ENCODE data around the gene DDX25.

The DDX25 gene

DNA sequence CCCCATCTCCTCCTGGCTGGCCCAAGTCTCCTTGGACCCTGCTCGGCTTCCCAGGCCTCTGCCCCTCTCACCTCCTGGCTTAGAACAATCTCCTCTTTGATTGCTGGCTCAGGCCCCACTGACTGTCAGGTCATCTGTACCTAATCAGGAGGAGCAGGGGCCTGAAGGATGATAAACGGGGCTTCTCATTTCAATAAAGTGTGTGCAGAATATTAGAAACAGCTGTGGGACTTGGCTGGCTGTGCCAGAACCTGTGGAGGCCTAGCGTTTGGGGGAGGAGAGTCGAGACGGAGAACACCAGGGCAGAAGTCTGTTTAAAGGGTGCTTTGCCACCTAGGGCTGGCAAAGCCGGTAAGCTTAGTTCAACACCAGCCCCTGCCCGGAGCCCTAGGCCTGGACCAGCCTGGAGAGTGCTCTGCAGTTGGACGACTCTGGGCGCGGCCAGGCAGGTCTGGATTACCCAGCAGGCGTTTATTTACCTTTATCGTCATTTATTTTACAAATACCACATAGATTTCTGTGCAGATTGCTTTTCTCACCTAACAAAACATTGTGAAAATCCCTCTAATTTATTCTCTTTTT, 31.4 kb downstream of the DDX25 start:
- no peak for DNase-seq (ENCODE audit: low spot score)

DNA sequence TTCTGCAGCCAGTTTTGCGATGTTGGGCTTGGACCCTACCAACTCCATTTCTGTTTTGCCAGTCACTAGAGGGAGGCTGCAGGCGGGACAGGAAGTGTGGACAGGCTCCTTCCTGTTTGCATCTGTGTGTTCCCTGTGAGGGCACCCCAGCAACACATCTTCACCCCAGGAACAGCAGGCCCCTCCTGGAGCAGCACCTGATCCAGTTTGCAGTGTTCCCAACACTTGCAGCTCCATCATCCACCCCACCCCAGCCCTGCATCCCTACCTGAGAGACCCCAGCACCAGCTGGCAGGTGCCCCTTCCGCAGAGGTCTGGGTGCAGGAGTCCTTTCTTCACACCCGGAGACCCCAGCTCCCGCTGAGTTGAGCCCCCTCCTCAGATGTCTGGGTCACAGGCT, 34.1 kb downstream of the DDX25 start:
- DNase-seq (ENCODE audit: low spot score), result no peak

DNA sequence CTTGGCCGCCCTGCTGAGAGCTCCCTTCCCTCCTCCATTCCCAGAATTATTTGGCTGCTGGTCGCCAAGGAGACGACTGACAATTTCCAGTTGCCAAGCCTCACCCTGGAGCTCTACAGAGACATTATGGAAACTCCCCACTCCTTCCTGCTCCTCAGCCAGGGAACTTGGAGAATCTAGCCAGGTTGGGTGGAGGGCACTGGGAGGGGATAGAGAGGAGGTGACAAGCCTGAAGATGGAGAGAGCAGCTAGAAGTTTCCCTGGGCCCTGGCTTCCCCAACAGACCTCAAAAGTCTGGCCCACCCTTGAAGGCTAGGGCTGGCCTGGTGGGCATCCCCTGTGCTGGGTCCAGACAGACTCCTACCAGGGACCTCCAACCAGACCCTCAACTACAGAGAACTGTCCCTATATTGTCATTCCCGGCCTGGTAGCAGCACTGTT, 34.8 kb downstream of the DDX25 start:
- no peak for DNase-seq (ENCODE audit: low spot score)

DNA sequence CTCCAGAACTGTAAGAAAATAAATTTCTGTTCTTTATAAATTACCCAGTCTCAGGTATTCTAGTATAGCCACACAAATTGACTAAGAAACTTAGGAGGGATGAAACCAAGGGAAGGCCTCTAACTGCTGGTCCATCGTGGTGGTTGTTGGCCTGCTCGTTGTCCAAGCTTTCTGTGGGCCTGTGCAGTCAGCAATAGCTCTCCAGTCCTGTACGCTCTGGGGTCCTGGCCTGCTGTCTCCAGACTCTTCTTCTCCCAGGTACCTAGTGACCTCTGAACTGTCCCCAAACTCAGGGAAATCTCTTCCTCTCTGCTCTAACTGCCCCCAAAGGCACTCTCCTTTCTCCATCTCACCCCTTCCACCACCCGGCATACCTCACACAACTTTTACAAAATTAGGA, 35.8 kb downstream of the DDX25 start:
- no peak for DNase-seq (ENCODE audit: low spot score)

DNA sequence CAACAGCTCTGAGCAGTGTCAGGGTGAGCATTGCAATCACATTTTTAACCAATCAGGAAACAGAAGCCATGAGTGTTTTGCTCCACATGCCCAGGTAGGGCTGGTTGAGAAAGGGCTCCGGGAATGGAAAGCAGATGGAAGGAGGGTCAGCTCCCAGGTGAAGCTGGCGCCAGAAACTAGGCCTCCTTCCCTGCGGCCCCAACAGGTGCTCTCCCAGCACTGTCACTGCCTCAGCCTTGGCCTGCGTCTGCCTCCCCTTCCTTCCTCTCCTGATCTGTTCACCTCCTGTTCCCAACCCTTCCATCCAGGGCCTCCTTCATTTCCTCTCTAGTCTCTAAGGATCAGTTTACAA, 36.9 kb downstream of the DDX25 start:
- no peak for DNase-seq (ENCODE audit: low spot score)

DNA sequence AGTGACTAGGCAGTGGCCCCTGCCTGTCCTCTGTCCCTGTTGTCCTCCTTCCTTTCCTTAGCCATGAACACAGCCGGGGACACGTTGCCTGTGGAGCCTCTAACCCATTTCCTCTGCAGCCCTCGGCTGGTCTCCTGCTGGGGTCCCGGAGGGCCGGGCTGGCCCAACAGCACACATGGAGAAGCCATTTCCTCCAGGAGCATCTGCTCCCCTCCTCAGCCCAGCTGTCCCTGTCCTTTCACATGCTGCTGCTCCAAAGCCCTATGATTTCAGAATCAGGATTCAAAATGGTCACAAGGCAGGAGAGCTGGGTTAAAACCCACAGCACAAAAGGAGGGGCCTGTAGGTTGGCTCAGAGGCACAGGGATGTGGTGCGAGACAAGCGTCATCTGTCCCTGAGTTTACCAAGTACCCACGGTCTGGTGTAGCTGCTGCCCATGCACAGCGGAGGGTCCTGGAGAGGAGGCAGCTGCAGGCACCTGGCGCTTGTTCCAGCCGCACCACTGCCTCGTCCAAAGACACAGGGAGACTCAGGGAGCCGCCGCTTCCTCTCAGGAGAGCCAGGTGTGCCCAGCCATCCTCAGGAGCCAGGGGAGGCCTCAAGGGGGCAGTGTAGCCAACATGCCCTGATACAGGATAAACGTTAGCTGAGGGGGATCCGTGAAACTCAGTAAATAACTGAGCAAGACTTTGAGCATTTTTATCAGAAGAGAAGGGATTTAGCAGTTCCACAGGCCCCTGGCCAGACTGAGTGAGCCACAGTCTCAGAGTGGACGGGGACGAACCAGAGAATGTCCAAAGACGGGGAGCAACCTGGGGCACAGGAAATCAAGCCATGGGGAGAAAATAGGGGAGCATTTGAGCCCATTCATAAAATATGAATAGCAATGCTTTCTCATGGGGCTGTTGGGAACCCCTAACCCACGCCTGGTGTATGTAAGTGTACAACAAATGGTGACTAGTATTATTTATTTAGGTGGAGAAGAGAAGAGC, 37.6 kb downstream of the DDX25 start:
- peak; percentile 51 for DNase-seq (ENCODE audit: low spot score)

DNA sequence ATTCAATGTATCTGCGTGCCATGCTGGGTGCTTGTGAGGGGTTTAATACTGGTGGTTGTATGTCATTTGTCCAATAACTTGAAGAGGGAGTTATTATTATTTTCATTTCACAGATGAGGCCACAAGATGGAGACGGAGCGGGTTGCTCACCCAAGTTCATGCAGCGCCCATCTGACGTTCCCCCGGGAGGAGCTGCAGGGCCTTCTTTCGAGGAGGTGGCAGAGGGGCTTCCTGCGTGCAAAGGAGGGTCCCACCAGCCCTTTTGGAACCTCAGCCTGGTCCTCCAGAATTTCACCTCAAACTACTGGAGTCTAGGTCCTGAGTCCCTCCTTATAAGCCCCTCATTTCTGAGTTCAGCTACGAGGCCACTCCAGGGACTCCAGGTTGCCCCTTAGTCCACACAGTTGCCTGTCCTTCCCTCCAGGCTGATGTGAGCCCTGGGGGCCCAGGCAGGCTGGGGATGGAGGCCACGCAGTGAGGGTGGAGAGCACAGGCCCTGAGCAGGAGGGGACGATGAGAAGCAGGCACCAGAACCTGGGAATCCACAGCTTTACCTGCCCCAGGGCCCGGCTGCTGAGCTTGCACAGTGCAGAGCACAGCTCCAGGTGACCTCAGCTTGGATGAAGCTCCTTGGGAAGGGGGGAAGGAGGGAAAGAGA, 38.6 kb downstream of the DDX25 start:
- DNase-seq (ENCODE audit: low spot score), result no peak

DNA sequence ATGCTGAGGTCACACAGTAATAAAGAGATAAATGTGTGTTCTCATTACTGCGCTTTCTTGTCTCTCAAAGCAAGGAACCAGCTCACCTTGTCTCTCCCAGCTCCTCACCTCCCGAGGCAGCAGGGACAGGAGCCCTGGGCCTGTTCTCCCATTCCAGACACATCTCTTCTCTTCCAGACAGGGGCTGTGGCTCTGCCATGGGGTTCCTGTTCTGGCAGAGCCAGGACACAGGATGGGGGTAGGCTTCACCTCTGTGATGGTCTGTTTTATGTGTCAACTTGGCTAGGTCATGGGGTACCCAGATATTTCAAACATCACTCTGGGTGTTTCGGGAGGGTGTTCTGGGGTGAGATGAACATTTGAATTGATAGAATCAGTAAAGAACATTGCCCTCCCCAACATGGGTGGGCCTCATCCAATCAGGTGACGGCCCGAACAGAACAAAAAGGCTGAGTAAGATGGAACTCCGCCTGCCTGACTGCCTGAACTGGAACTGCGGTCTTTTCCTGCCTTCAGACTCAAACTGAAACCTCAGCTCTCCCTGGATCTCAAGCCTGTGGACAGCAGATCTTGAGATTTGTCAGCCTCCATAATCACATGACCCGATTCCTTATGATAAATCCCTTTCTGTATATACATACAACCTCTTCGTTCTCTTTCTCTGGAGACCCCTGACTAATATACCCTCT, 39.5 kb downstream of the DDX25 start:
- DNase-seq (ENCODE audit: low spot score), result no peak

DNA sequence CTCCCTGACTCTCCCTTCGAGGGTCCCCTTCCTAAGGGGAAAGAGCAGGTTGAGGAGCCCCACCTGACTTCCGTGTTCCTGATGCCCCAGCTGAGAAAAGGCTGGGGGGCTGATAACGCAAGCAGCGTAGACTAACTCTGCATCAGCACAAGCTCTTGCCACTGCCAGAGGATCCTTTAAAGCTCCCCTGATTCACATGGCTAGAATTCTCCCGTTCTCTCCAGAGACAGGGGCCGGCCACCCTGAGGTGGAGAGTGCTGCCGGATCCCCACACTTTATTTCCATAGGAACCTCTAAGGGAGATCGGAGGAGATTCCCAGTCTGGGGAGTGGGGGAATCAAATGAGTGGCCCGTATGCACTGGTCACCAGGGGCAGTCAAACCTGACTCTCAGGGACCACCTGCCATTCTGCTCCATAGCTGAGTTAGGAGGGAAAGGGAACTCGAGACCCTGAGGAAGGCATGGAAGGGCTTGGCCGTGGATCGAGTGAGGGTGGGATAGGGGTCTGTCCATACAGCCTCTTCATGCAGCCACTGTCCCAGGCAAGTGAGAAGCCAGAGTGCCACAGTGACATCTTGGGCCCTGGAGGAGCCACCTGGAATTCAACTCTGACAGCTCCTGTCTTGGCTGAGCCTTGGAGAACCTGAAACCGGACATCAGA, 40.2 kb downstream of the DDX25 start:
- no peak for DNase-seq (ENCODE audit: low spot score)

DNA sequence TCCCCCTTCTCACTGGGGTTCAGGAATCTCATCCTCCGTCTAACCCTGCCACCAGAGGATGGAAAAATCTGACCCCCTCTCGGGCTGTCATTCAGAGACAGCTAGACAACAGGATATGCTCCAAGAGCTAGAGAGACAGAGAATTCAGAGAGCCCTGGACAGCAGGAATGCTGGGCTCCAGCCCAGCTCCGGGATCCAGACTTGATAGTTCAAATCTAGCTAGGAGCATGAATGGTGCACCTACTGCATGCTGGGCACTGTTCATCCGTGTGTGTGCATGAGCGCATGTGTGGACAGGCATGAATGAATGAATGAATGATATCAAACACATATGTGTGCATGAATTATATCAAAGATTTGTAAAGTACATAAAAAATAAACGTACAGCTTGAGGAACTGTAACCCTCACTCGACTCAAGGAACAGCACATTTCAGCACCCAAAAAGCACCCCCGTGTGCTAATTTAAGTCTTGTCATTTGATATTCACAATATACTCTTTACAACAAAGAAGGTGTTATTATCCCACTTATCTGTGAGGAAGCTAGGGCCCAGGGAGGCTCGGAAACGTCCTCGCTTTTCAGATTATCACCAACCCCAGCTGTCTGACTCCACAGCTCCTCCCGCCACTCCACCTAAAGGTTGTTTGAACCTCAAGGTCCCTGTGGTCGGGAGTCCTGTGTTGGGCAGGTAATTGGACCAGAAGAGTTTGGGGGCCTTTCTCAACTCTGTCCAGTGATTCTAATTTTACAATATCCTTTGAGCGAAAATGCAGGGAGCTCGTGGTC, 40.9 kb downstream of the DDX25 start:
- DNase-seq (ENCODE audit: low spot score), result no peak

DNA sequence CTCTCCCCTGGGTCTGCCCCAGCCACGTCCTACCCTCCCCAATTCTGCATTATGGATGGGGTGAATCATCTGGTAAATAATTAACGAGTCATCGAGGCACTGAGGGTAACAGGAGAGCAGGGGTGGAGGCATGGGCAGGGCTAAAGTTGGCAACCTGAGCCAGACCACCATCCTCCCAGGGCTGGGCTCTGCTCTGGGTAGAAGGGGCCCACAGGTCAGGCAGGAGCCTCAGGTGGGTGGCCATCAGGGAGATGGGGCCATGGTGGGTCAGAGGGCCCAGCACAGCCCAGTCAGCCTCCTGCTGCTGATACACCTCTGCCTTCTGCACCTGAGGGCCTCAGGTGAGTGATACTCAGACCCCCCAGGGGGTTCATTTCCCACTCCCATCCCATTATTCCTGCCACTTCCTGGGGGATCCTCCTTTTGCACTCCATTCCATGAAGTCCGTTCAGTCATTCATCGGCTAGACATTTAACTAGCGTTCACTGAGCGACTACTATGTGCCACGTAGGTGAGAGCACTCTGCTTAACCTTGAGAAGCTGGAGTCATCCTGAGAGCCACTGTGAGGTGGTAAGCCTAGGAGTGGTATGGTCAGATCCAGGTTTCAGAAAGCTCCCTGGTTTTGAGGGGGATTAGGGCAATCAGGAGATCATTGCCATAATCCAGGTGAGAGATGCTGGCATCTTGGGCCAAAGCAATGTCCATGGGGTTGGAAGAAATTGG, 41.7 kb downstream of the DDX25 start, which contains the start of gene VSIG10L2:
TSS of gene VSIG10L2 (plus strand) at position 248 of the 724 bp plus-strand sequence. CDS start at position 260, 12 bp downstream.
- DNase-seq (ENCODE audit: low spot score), result no peak

DNA sequence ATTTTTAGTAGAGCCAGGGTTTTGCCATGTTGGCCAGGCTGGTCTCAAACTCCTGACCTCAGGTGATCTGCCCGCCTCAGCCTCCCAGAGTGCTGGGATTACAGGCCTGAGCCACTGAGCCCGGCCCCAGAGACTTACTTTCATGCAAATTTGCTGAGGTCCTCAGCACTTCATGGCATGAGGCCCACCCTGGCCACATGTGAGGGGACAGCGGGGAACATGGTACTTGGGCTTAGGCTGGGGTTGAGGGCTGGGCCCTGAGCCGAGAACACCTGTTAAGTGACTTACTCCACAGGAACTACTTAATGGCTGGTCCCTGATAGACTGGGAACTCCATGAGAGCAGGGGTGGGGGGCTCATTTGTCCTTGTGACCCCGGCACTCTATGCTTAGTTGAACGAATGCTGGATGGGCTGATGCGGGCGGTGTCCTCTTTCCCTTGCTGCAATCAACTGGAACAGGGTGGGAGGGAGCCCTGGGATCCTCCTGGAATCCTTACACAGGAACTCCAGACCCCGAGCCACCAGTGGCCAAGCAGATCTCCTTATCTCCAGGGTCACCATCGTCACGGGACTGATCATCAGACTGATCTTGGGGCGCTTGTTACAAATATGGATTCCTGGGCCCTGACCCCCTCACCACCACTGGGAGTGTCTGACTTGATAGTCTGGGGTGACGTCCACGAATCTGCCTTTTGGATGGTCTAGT, 42.6 kb downstream of the DDX25 start:
- no peak for DNase-seq (ENCODE audit: low spot score)

DNA sequence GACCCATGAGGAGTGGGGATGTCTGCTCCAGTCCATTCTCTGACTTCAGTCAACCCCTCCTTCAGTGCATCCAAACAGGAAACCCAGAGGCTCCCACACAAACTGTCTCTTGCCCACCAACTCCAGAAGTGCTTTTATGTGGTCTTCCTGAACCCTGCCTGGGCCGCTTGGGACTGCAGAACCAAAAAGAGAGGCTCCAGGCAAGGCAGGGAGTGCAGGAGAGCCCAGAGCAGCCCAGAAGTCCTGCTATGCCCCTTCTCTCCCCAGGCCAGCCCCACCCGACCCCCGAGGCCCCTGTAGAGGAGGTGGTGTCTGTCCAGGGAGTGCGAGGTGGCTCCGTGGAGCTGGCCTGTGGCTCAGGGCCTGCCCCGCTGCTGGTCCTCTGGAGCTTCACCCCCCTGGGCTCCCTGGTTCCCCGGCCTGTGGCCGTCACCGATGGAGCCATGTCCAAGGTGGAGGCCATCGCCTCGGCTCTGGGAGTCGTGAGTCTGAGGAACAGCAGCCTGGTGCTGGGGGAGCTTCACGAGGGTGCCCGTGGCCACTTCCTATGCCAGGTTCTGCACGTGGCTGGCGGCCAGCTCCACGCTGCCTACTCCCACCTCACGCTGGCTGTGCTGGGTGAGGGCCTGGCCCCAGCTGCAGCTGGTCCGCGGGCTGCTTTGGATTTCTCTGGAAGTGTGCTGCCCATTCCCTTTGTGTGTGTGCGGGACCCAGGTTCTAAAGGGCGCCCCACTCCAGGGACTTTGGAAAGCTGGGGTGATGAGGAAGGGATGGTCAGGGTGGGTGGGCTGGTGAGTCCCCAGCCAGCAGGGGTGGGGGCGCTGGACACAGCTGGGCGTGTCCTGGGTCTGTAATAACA, 43.3 kb downstream of the DDX25 start:
- no peak for DNase-seq (ENCODE audit: low spot score)

DNA sequence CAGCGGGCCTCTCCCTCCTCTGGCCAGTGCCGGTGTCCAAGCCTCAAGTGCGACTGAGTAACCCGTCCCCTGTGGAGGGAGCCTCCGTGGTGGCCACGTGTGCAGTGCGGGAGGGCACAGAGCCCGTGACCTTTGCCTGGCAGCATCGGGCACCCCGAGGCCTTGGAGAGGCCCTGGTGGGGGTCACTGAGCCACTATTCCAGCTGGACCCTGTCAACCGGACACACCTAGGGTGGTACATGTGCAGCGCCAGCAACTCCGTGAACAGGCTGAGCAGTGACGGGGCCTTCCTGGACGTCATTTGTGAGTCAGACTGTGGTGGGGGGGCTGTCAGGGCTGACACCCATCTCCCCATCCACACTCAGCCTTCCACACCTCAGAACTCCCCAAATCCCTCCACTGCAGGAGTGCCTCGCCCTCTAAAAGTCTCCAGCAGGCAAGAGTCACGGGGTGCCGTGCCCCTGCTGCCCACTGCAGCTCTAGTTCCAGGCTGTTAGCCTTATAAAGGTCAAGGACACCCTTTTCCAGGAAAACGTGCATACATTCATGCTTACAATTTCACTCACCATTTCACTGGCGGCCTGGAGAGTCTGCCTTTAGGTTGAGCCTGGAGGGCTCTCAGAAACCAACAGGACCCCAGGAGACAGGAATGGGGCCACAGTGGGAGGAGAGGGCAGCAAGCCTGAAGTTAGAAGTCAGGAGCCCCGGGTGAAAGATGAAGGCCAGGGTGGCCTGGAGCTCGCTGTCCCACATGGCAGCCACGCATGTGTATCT, 44.2 kb downstream of the DDX25 start:
- no peak for DNase-seq (ENCODE audit: low spot score)

DNA sequence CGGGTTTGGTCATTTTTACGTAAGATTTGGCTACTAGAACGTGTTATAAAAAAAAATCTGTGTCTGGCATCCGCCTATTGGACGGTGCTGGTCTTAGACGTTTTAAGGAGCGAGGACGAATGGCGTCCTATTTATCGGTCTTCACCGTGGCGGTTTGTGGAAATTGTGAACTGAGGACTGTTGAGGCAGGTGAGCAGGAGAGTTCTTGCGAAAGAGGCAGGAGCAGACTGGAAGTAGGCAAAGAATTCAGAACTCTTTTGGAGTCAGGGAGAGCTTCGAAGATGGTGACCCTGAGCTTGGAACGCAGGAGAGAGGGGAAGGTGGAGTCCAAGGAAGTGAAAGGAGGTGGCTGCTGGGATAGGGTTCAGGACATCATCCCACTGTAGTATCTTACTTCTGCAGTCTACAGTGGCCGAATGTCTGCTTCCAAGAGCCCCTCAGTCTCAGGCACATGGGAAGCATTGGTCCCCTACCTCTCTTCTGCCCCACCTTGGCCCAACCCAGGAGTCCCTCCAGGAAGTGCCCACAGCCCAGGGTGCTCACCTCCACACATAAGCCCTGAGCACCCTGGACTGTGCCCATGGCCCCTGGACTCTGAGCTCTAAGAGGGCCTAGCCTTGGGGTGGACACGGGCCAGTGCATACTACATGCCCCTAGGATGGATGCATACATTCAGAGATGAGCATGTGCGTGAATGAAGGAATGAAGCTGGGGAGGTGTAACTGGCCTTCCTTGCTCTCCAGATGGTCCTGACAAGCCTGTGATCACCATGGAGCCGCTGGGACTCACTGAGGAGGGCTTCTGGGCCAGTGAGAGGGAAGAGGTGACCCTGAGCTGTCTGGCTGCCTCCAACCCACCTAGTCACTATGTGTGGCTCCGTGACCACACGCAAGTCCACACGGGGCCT, 45.2 kb downstream of the DDX25 start:
- no peak for DNase-seq (ENCODE audit: low spot score)

DNA sequence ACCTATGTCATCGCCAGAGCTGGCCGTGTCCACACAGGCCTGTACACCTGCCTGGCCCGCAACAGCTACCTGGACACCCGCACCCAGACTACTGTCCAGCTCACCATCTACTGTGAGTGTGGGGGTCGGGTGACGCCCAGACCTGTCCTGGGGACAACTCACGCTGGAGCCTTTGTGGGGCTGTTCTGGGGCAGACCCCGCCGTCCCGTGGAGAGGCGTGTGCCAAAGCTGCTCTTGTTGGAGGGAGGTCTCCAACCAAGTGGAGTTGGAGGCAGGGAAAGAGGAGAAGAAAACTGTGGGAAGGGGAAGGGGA, 45.8 kb downstream of the DDX25 start:
- no peak for DNase-seq (ENCODE audit: low spot score)
